Right atrium auricular region (tissue), 2 donors: ENCODE data around the gene ENO3. TPM values are rescaled to one million over a fixed set of nuclear protein-coding genes. Genes with fewer than 3 reads are reported as not detected.

ENCODE experiments used
- DNase-seq: peaks from one replicate; pipeline ENCODE4 v3.0.0-alpha.2; 2019; ENCODE audit warnings: low spot score
- H3K27ac ChIP-seq, 2 donors: fragments of 200-600 bp; sonication (generic); 1 replicate in 1 of 2; 2 replicates in 1 of 2; pipeline ENCODE4 v1.5.1; 2016 to 2019
- H3K27me3 ChIP-seq, 2 donors: fragments of 200-600 bp; sonication (generic); one replicate each; pipeline versions ENCODE4 v1.5.1 to v1.6.0; 2017 to 2019
- H3K36me3 ChIP-seq: fragments of 200-600 bp; sonication (generic); one replicate; pipeline ENCODE4 v1.5.1; 2016
- H3K4me1 ChIP-seq, 2 donors: fragments of 200-600 bp; sonication (generic); one replicate each; pipeline versions ENCODE4 v1.5.1 to v1.6.0; 2017 to 2019
- H3K4me3 ChIP-seq, 2 donors: fragments of 200-600 bp; sonication (generic); 1 replicate in 1 of 2; 2 replicates in 1 of 2; pipeline ENCODE4 v1.5.1; 2017 to 2019; ENCODE audit warnings: mild to moderate bottlenecking in 1 of 2, moderate library complexity in 1 of 2
- H3K9me3 ChIP-seq, 2 donors: fragments of 200-600 bp; sonication (generic); one replicate each; pipeline ENCODE4 v1.5.1; 2019
- CTCF ChIP-seq, 2 donors: fragments of 200-600 bp; sonication (generic); IDR thresholded peaks; one replicate each; pipeline ENCODE4 v1.5.1; 2019; ENCODE audit warnings: antibody characterized with exemption in 2 of 2
- total RNA-seq, 2 donors: library from RNA; depleted of rRNA; stranded (reverse); fragments of >200 nt; gene quantifications; one replicate each; pipeline ENCODE4 v1.1.0, GENCODE V29; 2016

ENO3 gene
- total RNA-seq, 2 donors from 2014 or later = 235 to 563 TPM

GRCh38 chr17:4978726-4979125 is 27.8 kb downstream of the ENO3 start:
- H3K4me3 ChIP-seq = no peak overlapping the region
- peaks cover 65% of the 10 kb centered on the region for H3K36me3 ChIP-seq
- H3K27me3 ChIP-seq = no peaks in the 10 kb centered on the region
- no peak for DNase-seq
- H3K4me1 ChIP-seq = peaks cover 0 to 14% of the 10 kb centered on the region in 2 donors
- TF ChIP-seq CTCF (IDR thresholded peaks at IDR 0.05) = no peak
- H3K9me3 ChIP-seq = no peaks in the 10 kb centered on the region
- H3K27ac ChIP-seq = no peak overlapping the region

GRCh38 chr17:4980644-4981216 is 29.8 kb downstream of the ENO3 start:
- Histone ChIP-seq H3K36me3 (peaks cover 68% of the 10 kb centered on the region), H3K4me1 (peaks cover 0 to 7% of the 10 kb centered on the region in 2 donors), H3K9me3 (no peaks in the 10 kb centered on the region), H3K27ac (no peak overlapping the region), H3K4me3 (no peak overlapping the region), H3K27me3 (no peaks in the 10 kb centered on the region)
- TF ChIP-seq CTCF (IDR thresholded peaks at IDR 0.05) = peak; percentile 62 to 82
- DNase-seq = no peak

GRCh38 chr17:4982305-4982704 is 31.4 kb downstream of the ENO3 start:
- no peak for DNase-seq
- no peak for TF ChIP-seq CTCF (IDR thresholded peaks at IDR 0.05)
- Histone ChIP-seq H3K9me3 (no peaks in the 10 kb centered on the region), H3K27me3 (no peaks in the 10 kb centered on the region), H3K36me3 (peaks cover 53% of the 10 kb centered on the region), H3K4me3 (no peak overlapping the region), H3K27ac (no peak overlapping the region), H3K4me1 (peaks cover 0 to 21% of the 10 kb centered on the region in 2 donors)

GRCh38 chr17:4986403-4986802 is 35.5 kb downstream of the ENO3 start:
- Histone ChIP-seq H3K27ac (peak overlapping the region; percentile 96 to 97), H3K27me3 (no peaks in the 10 kb centered on the region), H3K36me3 (peaks cover 15% of the 10 kb centered on the region), H3K4me3 (peak overlapping the region; percentile 91), H3K4me1 (peaks cover 0 to 30% of the 10 kb centered on the region in 2 donors), H3K9me3 (no peaks in the 10 kb centered on the region)
- no peak for TF ChIP-seq CTCF (IDR thresholded peaks at IDR 0.05)
- DNase-seq = no peak

GRCh38 chr17:4986951-4987766 is 36.2 kb downstream of the ENO3 start, which contains the start of gene CAMTA2:
TSS of gene CAMTA2 (minus strand) at chr17:4987675. CDS start at chr17:4986222, 1,453 bp downstream.
- peak within 1 kb of the TSS; percentile 91 for H3K4me3 ChIP-seq
- no peaks in the 10 kb centered on the region for H3K27me3 ChIP-seq
- H3K4me1 ChIP-seq = peaks cover 0 to 30% of the 10 kb centered on the region in 2 donors
- H3K36me3 ChIP-seq = peaks cover 15% of the 10 kb centered on the region
- DNase-seq = peak; percentile 89
- H3K9me3 ChIP-seq = no peaks in the 10 kb centered on the region
- peak; percentile 90 to 93 for TF ChIP-seq CTCF (IDR thresholded peaks at IDR 0.05)
- peak within 1 kb of the TSS; percentile 96 to 97 for H3K27ac ChIP-seq
